ENCODE results near the gene GPATCH2L.

Gene GPATCH2L

GRCh38 chr14:76259029-76259735 lies 107.5 kb downstream of the GPATCH2L start:
- Histone ChIP-seq H3K9me3 (ENCODE audit: control insufficient read depth, insufficient read depth, low read length) (no peaks in the 10 kb centered on the region), H3K4me2 (ENCODE audit: low read length) (no peak overlapping the region), H4K20me1 (ENCODE audit: control insufficient read depth, insufficient read depth, low read depth, low read length) (no peaks in the 10 kb centered on the region), H3K4me3 (ENCODE audit: low read length) (no peak overlapping the region), H3K27ac (ENCODE audit: low read depth, low read length) (no peak overlapping the region), H3K4me1 (ENCODE audit: control insufficient read depth, low read length) (no peaks in the 10 kb centered on the region), H3F3A (ENCODE audit: control insufficient read depth, insufficient read depth) (no peaks in the 10 kb centered on the region), H3K79me2 (ENCODE audit: control insufficient read depth, low read length) (no peaks in the 10 kb centered on the region), H3K27me3 (ENCODE audit: control insufficient read depth, low read length) (peaks cover 4% of the 10 kb centered on the region), H3K9me2 (replicated peaks; ENCODE audit: control insufficient read depth, low read length) (no peaks in the 10 kb centered on the region), H3K36me3 (ENCODE audit: control insufficient read depth, low read length) (no peaks in the 10 kb centered on the region)
- TF ChIP-seq EZH2phosphoT487 (IDR thresholded peaks at IDR 0.05; ENCODE audit: borderline replicate concordance, low read length) (no peak), CTCF (IDR thresholded peaks at IDR 0.05; ENCODE audit: low read depth, low read length, poor library complexity, severe bottlenecking) (no peak)

- TF ChIP-seq CTCF (IDR thresholded peaks at IDR 0.05; ENCODE audit: low read depth, low read length, poor library complexity, severe bottlenecking) (no peak), EZH2phosphoT487 (IDR thresholded peaks at IDR 0.05; ENCODE audit: borderline replicate concordance, low read length) (no peak)
- H3K4me2 ChIP-seq (ENCODE audit: low read length) = no peak overlapping the region
- H3K36me3 ChIP-seq (ENCODE audit: control insufficient read depth, low read length) = no peaks in the 10 kb centered on the region
- H3K9me3 ChIP-seq (ENCODE audit: control insufficient read depth, insufficient read depth, low read length) = no peaks in the 10 kb centered on the region
- H3K9me2 ChIP-seq (replicated peaks; ENCODE audit: control insufficient read depth, low read length) = no peaks in the 10 kb centered on the region
- H3K4me3 ChIP-seq (ENCODE audit: low read length) = no peak overlapping the region
- H3F3A ChIP-seq (ENCODE audit: control insufficient read depth, insufficient read depth) = no peaks in the 10 kb centered on the region
- H3K27me3 ChIP-seq (ENCODE audit: control insufficient read depth, low read length) = peaks cover 4% of the 10 kb centered on the region
- no peaks in the 10 kb centered on the region for H4K20me1 ChIP-seq (ENCODE audit: control insufficient read depth, insufficient read depth, low read depth, low read length)
- H3K27ac ChIP-seq (ENCODE audit: low read depth, low read length) = no peak overlapping the region
- no peaks in the 10 kb centered on the region for H3K4me1 ChIP-seq (ENCODE audit: control insufficient read depth, low read length)
- no peaks in the 10 kb centered on the region for H3K79me2 ChIP-seq (ENCODE audit: control insufficient read depth, low read length)
Measured at GRCh38 chr14:76260749-76261148, 109.0 kb downstream of the GPATCH2L start.

- TF ChIP-seq CTCF (IDR thresholded peaks at IDR 0.05; ENCODE audit: low read depth, low read length, poor library complexity, severe bottlenecking) (no peak), EZH2phosphoT487 (IDR thresholded peaks at IDR 0.05; ENCODE audit: borderline replicate concordance, low read length) (no peak)
- Histone ChIP-seq H3K27me3 (ENCODE audit: control insufficient read depth, low read length) (peaks cover 4% of the 10 kb centered on the region), H3K79me2 (ENCODE audit: control insufficient read depth, low read length) (no peaks in the 10 kb centered on the region), H4K20me1 (ENCODE audit: control insufficient read depth, insufficient read depth, low read depth, low read length) (no peaks in the 10 kb centered on the region), H3K9me2 (replicated peaks; ENCODE audit: control insufficient read depth, low read length) (no peaks in the 10 kb centered on the region), H3K4me3 (ENCODE audit: low read length) (no peak overlapping the region), H3K36me3 (ENCODE audit: control insufficient read depth, low read length) (no peaks in the 10 kb centered on the region), H3K9me3 (ENCODE audit: control insufficient read depth, insufficient read depth, low read length) (no peaks in the 10 kb centered on the region), H3F3A (ENCODE audit: control insufficient read depth, insufficient read depth) (no peaks in the 10 kb centered on the region), H3K27ac (ENCODE audit: low read depth, low read length) (no peak overlapping the region), H3K4me2 (ENCODE audit: low read length) (no peak overlapping the region), H3K4me1 (ENCODE audit: control insufficient read depth, low read length) (no peaks in the 10 kb centered on the region)
Measured at GRCh38 chr14:76261371-76261811, 109.7 kb downstream of the GPATCH2L start.
